ENCODE data around the gene DPF1.
"Not testable (repeated sequence)": the region's sequence is repeated elsewhere in the genome, so short reads cannot be mapped to it uniquely, and the experiment has no call there.

DPF1 gene

DNA sequence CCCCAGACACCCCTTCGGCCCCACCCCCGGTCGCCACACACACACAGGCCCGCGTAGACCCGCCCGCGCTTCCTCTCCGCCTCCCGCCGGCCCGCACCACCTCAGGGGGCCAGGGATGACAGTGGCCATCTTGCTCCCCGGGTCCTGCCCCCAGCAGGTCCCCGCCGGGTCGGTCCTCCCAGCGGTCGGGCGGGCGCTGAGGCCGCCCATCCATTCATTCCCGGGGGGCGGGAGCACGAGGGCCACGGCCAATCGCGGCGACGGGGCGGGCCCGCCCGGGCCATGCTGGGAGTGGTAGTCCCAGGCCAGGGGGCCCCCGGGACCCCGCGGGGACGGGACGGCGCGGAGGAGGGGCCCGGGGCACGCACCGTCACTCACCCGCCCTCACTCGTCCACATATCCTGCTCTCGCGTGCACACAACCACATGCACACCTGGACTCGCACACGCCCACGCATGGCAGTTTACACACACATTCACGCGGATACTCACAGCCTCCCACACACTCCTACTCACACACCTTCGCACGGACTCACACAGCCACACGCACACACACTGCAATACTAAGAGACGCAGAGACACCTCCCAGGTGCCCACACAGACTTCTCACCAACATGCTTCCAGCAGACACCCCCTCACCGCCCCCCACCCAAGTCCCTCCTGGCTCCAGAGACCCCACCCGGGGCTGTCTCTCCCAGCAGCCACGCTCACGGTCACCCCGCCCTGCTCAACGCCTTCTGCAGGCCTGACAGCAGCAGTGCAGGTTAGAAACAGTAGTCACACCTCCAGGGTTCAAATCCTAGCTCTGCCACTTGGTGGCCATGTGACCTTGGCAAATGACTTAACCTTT is at the start of gene DPF1:
Gene DPF1, minus strand, starts transcription at position 209 of the 849 bp plus-strand sequence. Its CDS starts 80 bp downstream, at position 129.
- H3K4me1 Mint-ChIP-seq = peaks cover 33% of the 10 kb centered on the region
- H3K9me3 Mint-ChIP-seq = no peaks in the 10 kb centered on the region
- no peak within 1 kb of the TSS for H3K27ac Mint-ChIP-seq
- no peaks in the 10 kb centered on the region for H3K36me3 Mint-ChIP-seq
- H3K27me3 Mint-ChIP-seq = peaks cover 43% of the 10 kb centered on the region
- H3K4me3 Mint-ChIP-seq = peak within 1 kb of the TSS; percentile 84

DNA sequence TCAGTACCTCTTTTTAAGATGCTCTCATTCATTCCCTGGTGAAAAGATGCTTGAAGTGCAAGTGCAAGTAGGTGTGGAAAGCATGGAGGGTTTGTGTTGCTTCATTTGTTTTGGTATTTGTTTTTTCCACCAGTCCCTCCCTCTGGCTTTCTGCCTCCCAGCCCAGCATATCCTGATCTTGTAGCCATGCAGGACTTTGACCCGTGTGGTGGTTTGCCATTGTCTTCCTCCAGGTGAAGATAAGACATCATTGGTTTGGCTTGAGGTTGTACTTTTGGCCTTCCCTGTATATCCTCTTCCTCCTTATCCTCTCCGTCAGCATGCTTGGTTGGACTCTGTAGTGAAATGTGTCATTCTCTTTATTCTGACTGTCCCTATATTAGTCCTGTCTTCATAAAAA is 49.5 kb upstream of the DPF1 start:
- no peaks in the 10 kb centered on the region for H3K36me3 Mint-ChIP-seq
- no peaks in the 10 kb centered on the region for H3K27me3 Mint-ChIP-seq
- no peaks in the 10 kb centered on the region for H3K9me3 Mint-ChIP-seq
- H3K4me3 Mint-ChIP-seq = no peak overlapping the region
- H3K4me1 Mint-ChIP-seq = peaks cover 3% of the 10 kb centered on the region
- H3K27ac Mint-ChIP-seq = no peak overlapping the region

DNA sequence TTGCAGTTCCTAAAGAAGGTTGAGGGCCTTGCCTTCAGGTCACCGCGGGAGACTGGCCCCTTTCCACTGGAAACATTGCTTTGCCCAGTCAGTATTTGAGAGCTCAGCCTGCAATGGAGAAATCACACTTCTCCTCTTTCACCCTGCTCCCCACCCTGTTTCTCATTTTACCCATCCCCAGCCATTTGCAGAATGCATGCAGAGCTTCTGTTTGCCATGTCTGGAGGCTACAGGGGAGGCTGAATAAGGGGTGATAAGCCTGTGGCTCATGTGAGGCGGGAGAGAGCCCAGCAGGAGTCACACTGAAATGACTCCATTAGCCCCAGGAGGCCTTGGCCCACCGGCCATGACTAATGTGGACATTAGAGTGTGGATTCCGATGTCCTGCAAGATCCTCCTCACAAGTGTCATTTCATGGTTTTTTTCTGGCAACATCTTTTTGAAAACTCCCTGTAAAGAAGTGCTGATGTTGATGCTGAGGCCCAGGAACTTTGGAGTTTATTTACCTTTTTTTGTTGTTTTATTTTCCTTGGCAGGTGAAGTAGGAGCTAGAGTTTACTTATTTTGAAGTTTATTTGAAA is 46.7 kb upstream of the DPF1 start:
- Mint-ChIP-seq H3K4me1 (peaks cover 25% of the 10 kb centered on the region), H3K27me3 (no peaks in the 10 kb centered on the region)

DNA sequence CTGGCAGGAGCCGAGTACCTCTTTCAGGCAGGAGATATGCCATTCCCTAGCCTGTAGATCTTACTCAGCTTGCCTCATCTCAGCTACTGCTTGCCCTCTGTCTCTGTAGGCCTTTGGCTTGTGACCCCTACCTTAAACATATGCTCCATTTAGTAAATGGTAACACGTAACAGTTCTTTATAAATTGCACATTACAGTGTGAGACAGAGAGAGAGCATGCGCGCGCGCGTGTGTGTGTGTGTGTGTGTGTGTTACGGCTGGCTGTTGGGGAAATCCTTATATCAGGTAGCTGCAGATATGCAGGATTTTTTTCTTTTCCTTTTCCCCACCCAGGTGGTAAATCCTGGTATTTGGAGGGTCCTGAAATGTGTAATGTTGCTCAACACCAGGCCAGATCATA is 44.5 kb upstream of the DPF1 start:
- Mint-ChIP-seq H3K4me3 (no peak overlapping the region), H3K9me3 (no peaks in the 10 kb centered on the region), H3K4me1 (peaks cover 39% of the 10 kb centered on the region), H3K36me3 (no peaks in the 10 kb centered on the region), H3K27ac (no peak overlapping the region), H3K27me3 (no peaks in the 10 kb centered on the region)

More for the DNA sequence above, 46.7 kb upstream of the DPF1 start:
- no peaks in the 10 kb centered on the region for H3K9me3 Mint-ChIP-seq
- H3K36me3 Mint-ChIP-seq = no peaks in the 10 kb centered on the region
- H3K27ac Mint-ChIP-seq = no peak overlapping the region
- H3K4me3 Mint-ChIP-seq = no peak overlapping the region

DNA sequence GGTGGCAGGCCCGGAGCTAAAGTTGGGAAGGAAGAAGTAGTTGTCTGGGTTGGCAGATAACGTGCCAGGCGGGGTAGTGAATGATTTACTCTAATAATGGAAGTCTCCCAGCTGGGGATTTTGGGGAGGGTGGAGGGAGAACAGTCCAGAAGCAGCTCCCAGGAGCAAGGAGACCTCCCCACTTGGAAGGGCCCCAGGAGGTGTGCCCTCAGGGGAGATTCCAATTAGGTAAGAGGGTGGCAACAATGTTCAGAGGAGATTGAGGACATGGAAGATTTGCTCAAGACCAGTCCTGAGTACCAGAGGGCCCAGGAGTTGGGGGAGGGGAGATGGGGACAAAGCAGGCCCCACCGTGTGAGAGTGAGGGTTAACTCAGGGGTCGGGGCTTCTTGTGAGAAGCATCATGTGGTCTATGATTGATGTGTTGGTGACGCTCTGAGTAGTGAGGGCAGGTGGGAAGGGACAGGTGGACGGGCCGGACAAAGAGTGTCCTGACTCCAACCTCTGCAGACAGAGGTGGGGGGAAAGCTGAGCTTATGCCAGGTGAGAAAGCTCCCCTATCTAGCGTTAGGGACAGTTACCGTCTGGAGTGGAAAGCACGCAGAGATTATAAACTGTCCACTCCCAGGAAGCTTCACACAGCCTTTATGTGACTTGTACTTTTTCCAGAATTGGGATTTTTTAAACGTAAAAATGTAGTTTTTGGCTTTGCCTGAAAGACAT is 43.9 kb upstream of the DPF1 start:
- H3K4me3 Mint-ChIP-seq = no peak overlapping the region
- H3K36me3 Mint-ChIP-seq = no peaks in the 10 kb centered on the region
- no peaks in the 10 kb centered on the region for H3K9me3 Mint-ChIP-seq
- peak overlapping the region; percentile 20 for H3K27ac Mint-ChIP-seq
- no peaks in the 10 kb centered on the region for H3K27me3 Mint-ChIP-seq
- H3K4me1 Mint-ChIP-seq = peaks cover 41% of the 10 kb centered on the region

DNA sequence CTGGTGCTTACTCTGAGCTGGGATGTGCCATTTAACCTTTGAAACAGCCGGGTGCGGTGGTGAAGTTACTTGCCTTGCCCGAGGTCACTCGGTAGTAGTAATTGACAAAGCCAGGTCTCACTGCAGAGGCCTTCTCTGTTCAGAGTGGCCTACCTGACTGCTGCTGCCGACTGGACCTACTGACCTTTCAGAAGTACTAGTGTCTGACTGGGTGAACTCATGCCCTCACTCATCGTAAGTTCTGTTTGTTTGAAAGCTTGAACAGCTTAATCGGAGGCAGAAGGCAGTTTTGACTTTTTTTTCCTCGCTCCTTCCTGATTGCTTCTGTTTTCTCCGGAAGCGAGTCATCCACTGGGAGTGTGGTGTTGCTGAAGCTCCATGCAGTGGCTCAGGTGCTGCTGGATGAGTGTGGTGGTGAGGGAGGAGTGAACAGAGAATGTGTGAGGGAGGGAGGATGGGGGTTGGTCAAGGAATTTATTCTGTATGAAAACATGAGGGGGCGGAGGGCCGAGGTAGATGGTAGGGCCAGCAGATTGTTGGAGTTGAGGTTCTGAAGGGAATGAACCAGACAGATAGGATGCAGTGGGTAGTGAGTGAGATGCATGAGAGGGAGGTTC is 43.1 kb upstream of the DPF1 start:
- H3K4me1 Mint-ChIP-seq = peaks cover 41% of the 10 kb centered on the region
- no peaks in the 10 kb centered on the region for H3K9me3 Mint-ChIP-seq
- H3K27ac Mint-ChIP-seq = no peak overlapping the region
- H3K36me3 Mint-ChIP-seq = no peaks in the 10 kb centered on the region
- no peak overlapping the region for H3K4me3 Mint-ChIP-seq
- no peaks in the 10 kb centered on the region for H3K27me3 Mint-ChIP-seq

DNA sequence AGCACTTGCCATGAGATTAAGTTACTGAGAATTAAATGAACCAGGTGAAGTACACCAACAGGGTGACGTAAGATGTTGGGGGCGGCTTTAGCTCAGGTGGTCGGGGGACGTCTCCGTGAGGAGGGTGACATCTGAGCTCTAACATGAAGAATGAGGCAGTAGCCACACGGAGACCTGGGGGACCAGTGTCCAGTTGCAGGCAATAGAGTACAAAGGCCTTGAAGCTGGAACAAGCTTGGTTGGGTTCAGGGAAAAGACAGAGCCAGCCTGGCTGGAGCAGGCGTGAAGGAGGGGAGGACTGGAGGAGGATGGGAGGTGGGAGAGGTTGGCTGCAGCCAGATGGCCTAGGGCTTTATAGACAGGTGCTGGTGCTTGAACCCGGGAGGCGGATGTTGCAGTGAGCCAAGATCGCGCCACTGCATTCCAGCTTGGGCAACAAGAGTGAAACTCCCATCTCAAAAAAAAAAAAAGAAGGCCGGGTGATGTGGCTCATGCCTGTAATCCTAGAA is 42.0 kb upstream of the DPF1 start:
- peak overlapping the region; percentile 84 for H3K4me3 Mint-ChIP-seq
- peaks cover 41% of the 10 kb centered on the region for H3K4me1 Mint-ChIP-seq
- peak overlapping the region; percentile 62 for H3K27ac Mint-ChIP-seq
- no peaks in the 10 kb centered on the region for H3K27me3 Mint-ChIP-seq
- no peaks in the 10 kb centered on the region for H3K9me3 Mint-ChIP-seq
- H3K36me3 Mint-ChIP-seq = no peaks in the 10 kb centered on the region

DNA sequence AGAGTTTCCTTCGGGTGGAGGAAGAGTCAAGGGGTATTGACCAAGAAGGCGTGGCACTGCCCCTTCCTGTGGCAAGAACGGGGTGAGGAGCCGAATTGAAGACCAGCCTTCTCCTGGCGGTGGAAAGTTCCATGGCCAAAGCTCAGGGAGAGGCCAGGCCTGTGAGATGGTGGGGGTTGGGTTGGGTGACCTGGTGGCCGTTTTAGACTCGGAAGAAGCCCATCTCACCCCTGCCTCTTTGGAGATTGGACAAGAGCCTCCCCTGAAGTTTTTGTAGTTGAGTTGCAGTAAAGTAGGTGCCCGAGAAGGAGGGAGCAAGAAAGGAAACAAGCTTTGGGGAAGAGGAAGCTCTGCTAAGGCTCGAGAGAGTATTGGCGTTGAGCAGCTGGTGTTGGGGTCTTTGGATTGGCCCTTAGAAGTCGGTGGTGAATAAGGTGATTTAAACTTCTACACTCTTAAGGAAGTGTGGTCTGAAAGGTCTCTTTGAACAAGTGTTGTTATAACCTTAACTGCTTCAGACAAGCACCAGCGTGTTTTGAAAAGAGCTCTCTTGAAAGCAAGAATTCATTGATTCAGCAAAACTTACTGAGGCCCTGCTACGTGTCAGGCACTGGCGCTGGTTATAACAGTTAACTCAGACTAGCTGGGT is 41.3 kb upstream of the DPF1 start:
- H3K4me3 Mint-ChIP-seq = peak overlapping the region; percentile 84
- H3K4me1 Mint-ChIP-seq = peaks cover 41% of the 10 kb centered on the region
- no peaks in the 10 kb centered on the region for H3K36me3 Mint-ChIP-seq
- H3K27ac Mint-ChIP-seq = peak overlapping the region; percentile 66
- H3K9me3 Mint-ChIP-seq = no peaks in the 10 kb centered on the region
- no peaks in the 10 kb centered on the region for H3K27me3 Mint-ChIP-seq

DNA sequence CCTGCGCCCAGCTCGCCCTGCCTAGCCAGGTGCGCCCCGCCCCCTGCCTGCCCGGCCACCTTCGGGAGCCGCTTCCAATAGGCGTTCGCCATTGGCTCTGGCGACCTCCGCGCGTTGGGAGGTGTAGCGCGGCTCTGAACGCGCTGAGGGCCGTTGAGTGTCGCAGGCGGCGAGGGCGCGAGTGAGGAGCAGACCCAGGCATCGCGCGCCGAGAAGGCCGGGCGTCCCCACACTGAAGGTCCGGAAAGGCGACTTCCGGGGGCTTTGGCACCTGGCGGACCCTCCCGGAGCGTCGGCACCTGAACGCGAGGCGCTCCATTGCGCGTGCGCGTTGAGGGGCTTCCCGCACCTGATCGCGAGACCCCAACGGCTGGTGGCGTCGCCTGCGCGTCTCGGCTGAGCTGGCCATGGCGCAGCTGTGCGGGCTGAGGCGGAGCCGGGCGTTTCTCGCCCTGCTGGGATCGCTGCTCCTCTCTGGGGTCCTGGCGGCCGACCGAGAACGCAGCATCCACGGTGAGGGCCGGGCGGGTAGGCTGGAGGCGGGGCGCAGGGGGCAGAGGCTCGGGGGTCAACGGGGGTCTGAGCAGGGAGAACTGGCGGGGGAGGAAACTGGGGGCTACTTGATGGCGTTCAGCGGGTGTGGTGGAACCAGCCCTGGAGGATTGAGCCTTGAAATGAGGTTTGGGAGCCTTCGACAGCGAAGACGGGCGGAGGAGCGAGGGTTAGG is 40.6 kb upstream of the DPF1 start, which contains the start of gene SPINT2:
Gene SPINT2, plus strand, starts transcription at position 88 of the 727 bp plus-strand sequence. Its CDS starts 320 bp downstream, at position 408.
- Mint-ChIP-seq H3K4me1 (peaks cover 37% of the 10 kb centered on the region), H3K27ac (peak within 1 kb of the TSS; percentile 84), H3K36me3 (no peaks in the 10 kb centered on the region), H3K4me3 (peak within 1 kb of the TSS; percentile 85), H3K9me3 (no peaks in the 10 kb centered on the region), H3K27me3 (no peaks in the 10 kb centered on the region)

DNA sequence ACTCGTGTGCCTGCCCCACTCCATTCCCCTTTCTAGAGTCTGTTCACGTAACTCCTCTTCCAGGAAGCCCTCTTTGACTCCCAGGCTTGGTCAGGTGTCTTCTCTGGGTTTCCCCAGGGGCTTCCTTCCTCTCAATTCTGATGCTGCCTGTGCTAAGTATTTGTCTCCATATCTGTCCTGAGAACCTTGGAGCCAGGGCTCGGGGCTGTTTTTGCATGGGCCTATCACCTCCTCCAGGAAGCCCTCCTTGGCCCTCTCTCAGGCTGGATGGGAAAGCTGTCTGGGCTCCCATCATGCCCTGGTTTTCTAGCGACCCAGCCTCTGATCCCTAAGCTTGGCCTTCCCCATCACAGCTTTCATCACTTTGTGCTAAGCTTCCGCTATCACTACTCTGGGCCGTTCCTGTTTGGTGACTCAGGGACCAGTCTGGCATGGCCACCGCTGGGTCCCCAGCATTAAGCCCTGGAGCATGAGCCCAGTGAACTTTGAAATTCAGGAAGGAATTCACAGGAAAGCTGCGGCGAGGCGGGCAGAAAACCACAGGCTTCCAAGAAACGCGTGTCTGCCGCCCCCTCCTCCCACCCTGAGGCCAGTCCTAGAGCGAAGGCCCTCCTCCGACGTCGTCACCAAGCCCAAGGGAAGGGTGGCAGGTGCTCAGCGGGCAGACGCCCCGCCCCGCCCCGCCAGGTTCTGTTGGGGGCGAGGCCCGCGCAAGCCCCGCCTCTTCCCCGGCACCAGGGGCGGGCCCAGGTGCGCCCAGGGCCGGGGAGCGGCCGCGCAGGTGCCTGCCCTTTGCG is 39.9 kb upstream of the DPF1 start:
- Mint-ChIP-seq H3K4me1 (peaks cover 37% of the 10 kb centered on the region), H3K4me3 (peak overlapping the region; percentile 85), H3K36me3 (no peaks in the 10 kb centered on the region), H3K27me3 (peaks cover 2% of the 10 kb centered on the region), H3K9me3 (no peaks in the 10 kb centered on the region), H3K27ac (peak overlapping the region; percentile 84)

DNA sequence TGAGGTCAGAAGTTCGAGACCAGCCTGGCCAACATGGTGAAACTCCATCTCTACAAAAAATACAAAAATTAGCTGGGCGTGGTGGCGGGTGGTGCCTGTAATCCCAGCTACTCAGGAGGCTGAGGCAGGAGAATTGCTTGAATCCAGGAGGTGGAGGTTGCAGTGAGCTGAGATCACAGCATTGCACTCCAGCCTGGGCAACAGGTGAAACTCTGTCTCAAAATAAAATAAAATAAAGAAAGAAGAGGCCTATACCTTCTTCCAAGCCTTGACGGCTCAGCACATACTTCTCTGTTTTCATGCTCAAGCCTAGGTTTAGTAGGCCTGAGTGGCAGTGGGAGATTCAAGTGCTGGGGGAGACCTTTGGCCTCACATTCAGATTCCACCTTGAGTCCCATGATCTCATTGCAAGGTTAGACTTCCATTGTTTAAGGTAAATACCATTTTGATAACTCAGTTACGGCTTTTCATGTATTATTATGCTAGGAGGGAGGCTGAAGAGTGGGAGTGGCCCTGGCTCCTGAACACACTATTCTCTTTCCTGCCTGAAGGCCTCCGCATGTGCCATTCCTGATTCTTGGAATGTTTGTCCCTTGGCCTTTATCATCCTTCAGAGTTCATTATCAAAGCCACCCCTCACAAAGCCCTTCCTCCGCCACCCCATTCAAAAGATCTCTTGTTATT is 38.7 kb upstream of the DPF1 start:
- Mint-ChIP-seq H3K9me3 (no peaks in the 10 kb centered on the region), H3K36me3 (no peaks in the 10 kb centered on the region), H3K4me3 (no peak overlapping the region), H3K27ac (no peak overlapping the region), H3K4me1 (peaks cover 30% of the 10 kb centered on the region), H3K27me3 (peaks cover 5% of the 10 kb centered on the region)

DNA sequence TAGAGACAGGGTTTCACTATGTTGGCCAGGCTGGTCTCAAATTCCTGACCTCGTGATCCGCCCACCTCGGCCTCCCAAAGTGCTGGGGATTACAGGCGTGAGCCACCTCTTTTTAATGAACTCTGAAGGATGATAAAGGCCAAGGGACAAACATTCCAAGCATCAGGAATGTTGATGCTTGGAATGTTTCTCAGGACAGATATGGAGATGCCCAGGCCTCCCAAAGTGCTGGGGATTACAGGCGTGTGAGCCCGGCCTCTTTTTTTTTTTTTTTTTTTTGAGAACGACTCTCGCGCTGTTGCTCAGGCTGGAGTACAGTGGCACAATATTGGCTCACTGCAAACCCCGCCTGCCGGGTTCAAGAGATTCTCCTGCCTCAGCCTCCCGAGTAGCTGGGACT is 37.9 kb upstream of the DPF1 start:
- not testable (repeated sequence) for H3K4me3 Mint-ChIP-seq, H3K9me3 Mint-ChIP-seq, H3K36me3 Mint-ChIP-seq, H3K27ac Mint-ChIP-seq, H3K27me3 Mint-ChIP-seq
- peaks cover 25% of the 10 kb centered on the region for H3K4me1 Mint-ChIP-seq

DNA sequence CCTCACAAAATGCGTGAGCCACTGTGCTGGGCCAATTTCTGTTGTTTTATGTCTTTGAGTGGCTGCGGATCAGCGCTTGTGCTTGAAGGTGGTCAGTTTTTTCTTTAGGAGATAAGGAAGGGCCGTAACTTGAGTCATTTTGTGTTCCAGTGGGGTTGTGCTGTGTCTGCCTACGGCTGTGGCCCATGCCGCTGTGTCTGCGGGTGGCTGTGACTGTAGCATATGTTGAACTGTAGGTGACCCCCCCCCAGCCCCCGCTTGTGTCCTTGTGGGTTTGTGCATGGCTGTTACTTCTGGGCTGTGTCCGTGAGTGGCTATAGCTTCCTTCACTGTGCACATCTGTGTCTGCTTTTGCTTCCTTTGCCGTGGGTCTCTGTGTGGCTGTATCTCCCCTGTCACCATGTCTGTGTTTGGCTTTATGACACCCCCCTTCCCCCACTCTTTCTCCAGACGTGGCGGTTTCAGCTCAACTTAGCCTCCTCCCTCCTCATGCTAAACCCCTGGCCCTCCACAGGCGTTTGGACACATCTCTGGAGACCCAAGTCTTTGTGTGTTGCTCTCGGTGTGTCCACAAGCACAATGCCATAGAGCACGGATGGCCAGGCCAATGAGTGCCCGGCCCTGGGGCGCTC is 31.5 kb upstream of the DPF1 start:
- Mint-ChIP-seq H3K36me3 (no peaks in the 10 kb centered on the region), H3K4me3 (no peak overlapping the region), H3K4me1 (no peaks in the 10 kb centered on the region), H3K27me3 (peaks cover 24% of the 10 kb centered on the region), H3K9me3 (no peaks in the 10 kb centered on the region), H3K27ac (no peak overlapping the region)
